H1 (cell line): Measurements from ENCODE around the gene FAM120B. TPM values are rescaled to one million over a fixed set of nuclear protein-coding genes. Genes with fewer than 3 reads are reported as not detected.

ENCODE experiments used
- CTCF ChIA-PET: fragments of 300-600 bp; sonication (Branson Sonifier 250); formaldehyde crosslinking; loops from one replicate; lab custom pipeline; 2021; ENCODE audit not compliant: partially characterized antibody; lab: Charles Lee
- POLR2A ChIA-PET: fragments of 300-600 bp; sonication (Branson Sonifier 250); formaldehyde crosslinking; loops from one replicate; lab custom pipeline; 2021; ENCODE audit warnings: inconsistent platforms; ENCODE audit not compliant: partially characterized antibody; lab: Charles Lee
- DNase-seq, 2 experiments: peaks; one replicate each; pipeline versions ENCODE4 v3.0.0 to v3.0.0-alpha.2; 2010 to 2022; ENCODE audit warnings: low spot score in 2 of 2, low read depth in 1 of 2, mixed read lengths in 1 of 2
- FAIRE-seq: peaks from 2 replicates; lab custom pipeline; 2011; peaks lifted over from hg19 to GRCh38; lab: Jason Lieb, UNC
- H2AFZ ChIP-seq: 2 replicates; pipeline ENCODE4 v1.8.1; 2012; ENCODE audit warnings: low read length, inconsistent platforms
- H2AK5ac ChIP-seq: 2 replicates; pipeline ENCODE4 v1.6.1; 2013; ENCODE audit warnings: low read depth, low read length
- H2BK120ac ChIP-seq: replicated peaks from 2 replicates; pipeline ENCODE3; 2013; ENCODE audit warnings: low read depth, low read length, inconsistent platforms
- H2BK12ac ChIP-seq: 2 replicates; pipeline ENCODE4 v1.6.1; 2013; ENCODE audit warnings: low read depth, low read length
- H2BK15ac ChIP-seq: 2 replicates; pipeline ENCODE4 v1.6.1; 2013; ENCODE audit warnings: low read length
- H2BK20ac ChIP-seq: 2 replicates; pipeline ENCODE4 v1.6.1; 2013; ENCODE audit warnings: low read length
- H2BK5ac ChIP-seq: 2 replicates; pipeline ENCODE4 v1.6.1; 2013; ENCODE audit warnings: low read depth, low read length
- H3K14ac ChIP-seq: 2 replicates; pipeline ENCODE4 v1.6.1; 2013; ENCODE audit warnings: inconsistent platforms; ENCODE audit not compliant: insufficient read length
- H3K18ac ChIP-seq: 2 replicates; pipeline ENCODE4 v1.6.1; 2013; ENCODE audit warnings: low read length; ENCODE audit errors: extremely low read depth
- H3K23ac ChIP-seq: 2 replicates; pipeline ENCODE4 v1.6.1; 2013; ENCODE audit warnings: inconsistent platforms; ENCODE audit not compliant: insufficient read length
- H3K23me2 ChIP-seq: 2 replicates; pipeline ENCODE4 v1.6.1; 2013; ENCODE audit warnings: low read depth, low read length
- H3K27ac ChIP-seq: 2 replicates; pipeline ENCODE4 v1.6.1; 2011; ENCODE audit warnings: low read depth, low read length, inconsistent platforms
- H3K27me3 ChIP-seq, 4 experiments: replicated peaks in 1 of 4; 1 replicate in 1 of 4; 2 replicates in 3 of 4; pipeline versions ENCODE4 v1.6.1 to v1.8.1; 2011 to 2013; ENCODE audit warnings: low read length in 3 of 4, mild to moderate bottlenecking in 3 of 4, inconsistent platforms in 2 of 4, mixed read lengths in 2 of 4, moderate library complexity in 1 of 4; ENCODE audit not compliant: control insufficient read depth in 3 of 4, insufficient read depth in 3 of 4; ENCODE audit errors: extremely low read depth in 1 of 4
- H3K36me3 ChIP-seq, 4 experiments: 2 replicates each; pipeline versions ENCODE4 v1.6.1 to v1.8.1; 2011 to 2013; ENCODE audit warnings: mild to moderate bottlenecking in 4 of 4, low read length in 3 of 4, moderate library complexity in 2 of 4, control low read depth in 1 of 4, inconsistent platforms in 1 of 4; ENCODE audit not compliant: insufficient read depth in 4 of 4, control insufficient read depth in 2 of 4
- H3K4ac ChIP-seq: replicated peaks from 2 replicates; pipeline ENCODE3; 2013; ENCODE audit warnings: low read length, low read depth, mixed read lengths, inconsistent platforms; ENCODE audit not compliant: insufficient read length
- H3K4me1 ChIP-seq, 4 experiments: replicated peaks in 1 of 4; 1 replicate in 1 of 4; 2 replicates in 3 of 4; pipeline versions ENCODE4 v1.6.1 to v1.8.1; 2011 to 2013; ENCODE audit warnings: low read length in 3 of 4, inconsistent platforms in 2 of 4, mixed read lengths in 1 of 4; ENCODE audit not compliant: insufficient read depth in 4 of 4, control insufficient read depth in 3 of 4
- H3K4me2 ChIP-seq, 2 experiments: 2 replicates each; pipeline versions ENCODE4 v1.6.1 to v1.8.1; 2011 to 2013; ENCODE audit warnings: low read depth in 2 of 2, low read length in 2 of 2, control low read depth in 1 of 2, inconsistent platforms in 1 of 2, mild to moderate bottlenecking in 1 of 2; ENCODE audit not compliant: insufficient read depth in 1 of 2
- H3K4me3 ChIP-seq, 4 experiments: fragments of 200-600, 300-600 bp in 1 of 4; sonication (generic), shearing (Covaris generic), sonication (Bioruptor Twin) in 1 of 4; 2 replicates each; pipeline versions ENCODE4 v1.5.1 to v1.8.1; 2011 to 2016; ENCODE audit warnings: low read length in 4 of 4, low read depth in 3 of 4, control low read depth in 2 of 4, inconsistent platforms in 2 of 4, mild to moderate bottlenecking in 2 of 4, mixed read lengths in 1 of 4, moderate library complexity in 1 of 4; ENCODE audit not compliant: insufficient read depth in 2 of 4; ENCODE audit errors: extremely low read depth in 1 of 4
- H3K56ac ChIP-seq: replicated peaks from 2 replicates; pipeline ENCODE3; 2013; ENCODE audit warnings: low read depth, mild to moderate bottlenecking, mixed read lengths, low read length, inconsistent platforms; ENCODE audit not compliant: insufficient read length
- H3K79me1 ChIP-seq: 2 replicates; pipeline ENCODE4 v1.6.1; 2013; ENCODE audit warnings: low read depth, low read length, control low read depth
- H3K79me2 ChIP-seq, 2 experiments: 2 replicates each; pipeline versions ENCODE4 v1.6.1 to v1.8.1; 2012 to 2013; ENCODE audit warnings: low read length in 2 of 2, mild to moderate bottlenecking in 2 of 2, inconsistent platforms in 1 of 2; ENCODE audit not compliant: insufficient read depth in 2 of 2, control insufficient read depth in 1 of 2
- H3K9ac ChIP-seq, 4 experiments: replicated peaks in 1 of 4; 1 replicate in 1 of 4; 2 replicates in 3 of 4; pipeline versions ENCODE4 v1.6.1 to v1.8.1; 2011 to 2013; ENCODE audit warnings: low read depth in 3 of 4, low read length in 3 of 4, control low read depth in 2 of 4, mild to moderate bottlenecking in 2 of 4, moderate library complexity in 2 of 4, inconsistent platforms in 1 of 4; ENCODE audit errors: extremely low read depth in 1 of 4
- H3K9me3 ChIP-seq, 2 experiments: 2 replicates each; pipeline versions ENCODE4 v1.6.1 to v1.8.1; 2012 to 2013; ENCODE audit warnings: mild to moderate bottlenecking in 2 of 2, moderate library complexity in 2 of 2, control low read depth in 1 of 2, inconsistent platforms in 1 of 2, low read depth in 1 of 2, low read length in 1 of 2, mixed read lengths in 1 of 2; ENCODE audit not compliant: insufficient read depth in 2 of 2
- H4K20me1 ChIP-seq, 2 experiments: replicated peaks in 1 of 2; 2 replicates each; pipeline versions ENCODE3 to v1.8.1; 2011 to 2013; ENCODE audit warnings: inconsistent platforms in 2 of 2, low read length in 2 of 2, mild to moderate bottlenecking in 1 of 2; ENCODE audit not compliant: insufficient read depth in 2 of 2, control insufficient read depth in 1 of 2
- H4K5ac ChIP-seq: 2 replicates; pipeline ENCODE4 v1.6.1; 2013; ENCODE audit warnings: low read length, low read depth, mixed read lengths, inconsistent platforms; ENCODE audit not compliant: insufficient read length
- H4K8ac ChIP-seq: 2 replicates; pipeline ENCODE4 v1.8.0; 2013; ENCODE audit warnings: mild to moderate bottlenecking, moderate library complexity, low read length, inconsistent platforms; ENCODE audit not compliant: insufficient read depth; ENCODE audit errors: extremely low read depth
- H4K91ac ChIP-seq: replicated peaks from 2 replicates; pipeline ENCODE3; 2013; ENCODE audit warnings: low read length, mixed read lengths, inconsistent platforms; ENCODE audit not compliant: insufficient read length
- BACH1 ChIP-seq: IDR thresholded peaks from 2 replicates; pipeline ENCODE4 v1.6.1; 2012; ENCODE audit warnings: low read length, improper control_type of control experiment
- BCL11A ChIP-seq, 2 experiments: IDR thresholded peaks; one replicate each; pipeline ENCODE4 v1.6.1; 2011; ENCODE audit warnings: low read depth in 2 of 2, low read length in 2 of 2, mild to moderate bottlenecking in 2 of 2
- BRCA1 ChIP-seq: IDR thresholded peaks from 2 replicates; pipeline ENCODE4 v1.6.1; 2012; ENCODE audit warnings: low read depth, low read length, improper control_type of control experiment
- EP300 ChIP-seq, 2 experiments: IDR thresholded peaks; 1 replicate in 1 of 2; 2 replicates in 1 of 2; pipeline ENCODE4 v1.6.1; 2011 to 2012; ENCODE audit warnings: low read depth in 2 of 2, low read length in 2 of 2, mild to moderate bottlenecking in 2 of 2, borderline replicate concordance in 1 of 2, inconsistent platforms in 1 of 2, moderate library complexity in 1 of 2
- GABPA ChIP-seq: IDR thresholded peaks from 2 replicates; pipeline ENCODE4 v1.6.1; 2011; ENCODE audit warnings: mild to moderate bottlenecking, low read length, moderate library complexity, borderline replicate concordance; ENCODE audit not compliant: insufficient read depth
- KDM4A ChIP-seq: IDR thresholded peaks from one replicate; pipeline ENCODE4 v1.7.1; 2012; ENCODE audit warnings: low read depth, mild to moderate bottlenecking, moderate library complexity, low read length, inconsistent platforms; ENCODE audit not compliant: severe bottlenecking
- PHF8 ChIP-seq: fragments of 200-600 bp; sonication (generic); conservative IDR thresholded peaks from 2 replicates; pipeline ENCODE4 v1.7.1; 2012; ENCODE audit warnings: low read depth, mild to moderate bottlenecking, inconsistent platforms, low read length, moderate library complexity
- TBP ChIP-seq: IDR thresholded peaks from 2 replicates; pipeline ENCODE4 v1.6.1; 2011; ENCODE audit warnings: low read depth, low read length, improper control_type of control experiment
- USF2 ChIP-seq: IDR thresholded peaks from 2 replicates; pipeline ENCODE4 v1.6.1; 2011; ENCODE audit warnings: low read length, improper control_type of control experiment
- whole genome bisulfite sequencing, 2 experiments: shearing (Covaris generic) in 1 of 2; methylation state at CpG; one replicate each; pipeline versions ENCODE4 v1.1.6 to v1.1.7; 2013 to 2015; ENCODE audit warnings: low lambda C conversion rate in 2 of 2, mixed read lengths in 2 of 2, inconsistent platforms in 1 of 2, low coverage in 1 of 2, missing lambda C conversion rate in 1 of 2; ENCODE audit not compliant: insufficient replicate concordance in 2 of 2, insufficient coverage in 1 of 2, insufficient read length in 1 of 2; ENCODE audit errors: extremely low coverage in 1 of 2, missing lambda C conversion rate in 1 of 2; 5-methylcytosine and 5-hydroxymethylcytosine counted together
- polyA plus RNA-seq, 7 experiments: library from polyadenylated mRNA; depleted of rRNA in 3 of 7; stranded (reverse) in 5 of 7; unstranded in 2 of 7; fragments of >200 nt in 5 of 7; fragments of 200-250 nt in 2 of 7; gene quantifications; 1 replicate in 5 of 7; 2 replicates in 1 of 7; 4 replicates in 1 of 7; pipeline versions ENCODE4 v1.2.1 to v1.2.3, GENCODE V29; 2011 to 2013; ENCODE audit warnings: missing spikeins in 2 of 7, mixed read lengths in 2 of 7
- total RNA-seq: library from RNA; stranded (reverse); fragmentation: NEBNext Ultra II Directional; extraction: Animal tissue kit (Norgen Biotek cat#: 25700); gene quantifications from 2 replicates; pipeline ENCODE4 v1.2.1, GENCODE V29; 2021

The FAM120B gene
- total and polyA plus RNA-seq, 2 of the 8 experiments (the other 6 are each of a cell fraction or from before 2014, with no cell fraction given) = 5.1 to 12.5 TPM

GRCh38 chr6:170295510-170296422, 10.8 kb upstream of the FAM120B start:
- peak overlapping the region in 1 of 4 experiments; percentile 44; a peak in 4 of 7 replicates for H3K9ac ChIP-seq
- H4K5ac ChIP-seq = no peak overlapping the region
- no peak overlapping the region for H2BK15ac ChIP-seq
- POLR2A ChIA-PET = interaction anchor here (1.2 to 1.9 kb wide), 3 partner anchors 9 to 51 kb away, joined by 3 to 6 read pairs (median 3); no protein-coding TSS in a partner anchor
- no peaks in the 10 kb centered on the region for H3K79me1 ChIP-seq
- H2BK12ac ChIP-seq = peak overlapping the region; percentile 95
- peak; percentile 74 to 85 for DNase-seq
- peaks cover 0 to 3% (median 0%) of the 10 kb centered on the region in 4 experiments; a peak in 1 of 8 replicates for H3K36me3 ChIP-seq
- H3K14ac ChIP-seq = no peak overlapping the region
- H3K27ac ChIP-seq = no peak overlapping the region
- peaks cover 17 to 35% (median 18%) of the 10 kb centered on the region in 4 experiments for H3K4me1 ChIP-seq
- H2BK20ac ChIP-seq = no peak overlapping the region
- H3K27me3 ChIP-seq = peaks cover 31 to 52% (median 47%) of the 10 kb centered on the region in 4 experiments
- H3K79me2 ChIP-seq = no peaks in the 10 kb centered on the region
- H4K20me1 ChIP-seq = peaks cover 0 to 5% of the 10 kb centered on the region in 2 experiments
- H3K23ac ChIP-seq = no peak overlapping the region
- H3K18ac ChIP-seq = peak overlapping the region; percentile 98
- CTCF ChIA-PET = no interaction called here
- H2AK5ac ChIP-seq = no peak overlapping the region
- WGBS, 2 experiments = 1% methylated on average over 38 of the region's 109 CpGs; no CpG with 5 or more reads in 1 of the 2 experiments
- no peak overlapping the region for H2BK120ac ChIP-seq
- H4K91ac ChIP-seq = peak overlapping the region; percentile 67
- FAIRE-seq = no peak
- peak overlapping the region; percentile 48; the same call in 1 of the 2 replicates for H2BK5ac ChIP-seq
- no peak overlapping the region for H3K56ac ChIP-seq
- H3K23me2 ChIP-seq = peaks cover 18% of the 10 kb centered on the region; the same call in 1 of the 2 replicates
- H3K4me2 ChIP-seq = peak overlapping the region; percentile 71 to 94
- H3K4ac ChIP-seq = no peak overlapping the region
- no peak overlapping the region for H2AFZ ChIP-seq
- peak overlapping the region; percentile 89 for H4K8ac ChIP-seq
- peaks cover 5 to 6% of the 10 kb centered on the region in 2 experiments; a peak in 3 of 4 replicates for H3K9me3 ChIP-seq
- H3K4me3 ChIP-seq = peak overlapping the region; percentile 21 to 77 (median 34)
- TF ChIP-seq BACH1 (no peak; the same call in none of the 2 replicates), PHF8 (no peak; the same call in 1 of the 2 replicates), BCL11A (IDR thresholded peaks at IDR 0.05; ENCODE audit: low read depth in 2 of 2, low read length in 2 of 2) (no peak), GABPA (0 out of 2 replicates have a peak, but pooled peaks have one; percentile 40), USF2 (no peak; the same call in 1 of the 2 replicates), TBP (no peak), BRCA1 (no peak), EP300 (IDR thresholded peaks at IDR 0.05; ENCODE audit: borderline replicate concordance in 1 of 2, low read depth in 2 of 2, low read length in 2 of 2) (peak; percentile 39 to 83), KDM4A (peak; percentile 96)
